ENCODE measurements around the gene RRN3. TPM values are rescaled to one million over a fixed set of nuclear protein-coding genes. Genes with fewer than 3 reads are reported as not detected.
"Not testable (repeated sequence)": the region's sequence is repeated elsewhere in the genome, so short reads cannot be mapped to it uniquely, and the experiment has no call there.

RRN3 gene
- total and polyA plus RNA-seq, 2 donors, result 25.1 to 40.6 TPM

GRCh38 chr16:15132719-15133428, 38.8 kb upstream of the RRN3 start:
- DNase-seq (ENCODE audit: extremely low spot score); H3K27ac ChIP-seq (ENCODE audit: low read depth); H3K4me1 ChIP-seq (ENCODE audit: insufficient read depth); H3K4me3 ChIP-seq (ENCODE audit: low read depth, low read length); H3K36me3 ChIP-seq (ENCODE audit: insufficient read depth): not testable (repeated sequence)
- 93% methylated on average over 32 of the region's 41 CpGs for WGBS

DNA sequence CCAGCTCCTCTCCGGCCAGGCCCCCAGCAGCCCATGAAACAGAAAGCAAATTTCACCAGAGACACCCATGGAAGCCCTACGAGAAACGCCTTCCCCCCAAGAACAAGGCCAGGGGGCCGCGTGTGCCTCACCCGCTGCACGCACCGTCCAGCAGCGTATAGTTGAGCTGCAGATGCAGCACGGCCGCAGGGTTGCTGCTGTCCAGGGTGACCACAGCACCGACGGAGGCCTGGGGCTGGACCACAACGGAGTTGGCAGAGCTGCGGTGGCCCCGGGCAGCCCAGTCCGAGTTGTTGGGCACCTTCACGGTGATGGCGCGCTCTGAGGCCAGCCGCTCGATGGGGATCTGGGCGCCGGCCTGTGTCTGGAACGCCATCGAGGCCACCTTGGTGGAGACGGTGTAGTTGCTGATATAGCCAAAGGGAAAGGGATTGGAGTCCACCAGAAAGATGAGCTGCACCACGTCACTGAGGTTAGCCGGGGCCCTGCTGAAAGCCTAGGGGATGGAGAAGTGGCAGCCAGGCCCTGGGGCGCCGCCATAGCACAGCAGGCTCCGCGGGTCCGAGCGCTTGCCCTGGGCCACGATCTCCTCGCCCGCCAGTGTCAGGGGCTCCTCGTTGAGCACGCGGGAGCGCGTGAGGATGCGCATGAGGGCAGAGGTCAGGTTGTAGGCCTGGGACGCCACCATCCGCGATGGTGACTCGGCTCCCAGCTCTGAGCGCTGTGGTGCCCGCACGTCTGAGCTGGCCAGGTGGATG, 37.0 kb upstream of the RRN3 start:
- WGBS, result 90% methylated on average over 44 of the region's 51 CpGs
- not testable (repeated sequence) for H3K4me3 ChIP-seq (ENCODE audit: low read depth, low read length); DNase-seq (ENCODE audit: extremely low spot score); H3K4me1 ChIP-seq (ENCODE audit: insufficient read depth); H3K27ac ChIP-seq (ENCODE audit: low read depth); H3K36me3 ChIP-seq (ENCODE audit: insufficient read depth)

- H3K27ac ChIP-seq (ENCODE audit: low read depth); H3K4me3 ChIP-seq (ENCODE audit: low read depth, low read length); H3K4me1 ChIP-seq (ENCODE audit: insufficient read depth); DNase-seq (ENCODE audit: extremely low spot score); H3K36me3 ChIP-seq (ENCODE audit: insufficient read depth): not testable (repeated sequence)
- WGBS, result 94% methylated on average over 32 of the region's 37 CpGs
These were observed 36.3 kb upstream of the RRN3 start for GRCh38 chr16:15130256-15130932.

GRCh38 chr16:15127641-15128425, 33.8 kb upstream of the RRN3 start:
- H3K4me3 ChIP-seq (ENCODE audit: low read depth, low read length); H3K4me1 ChIP-seq (ENCODE audit: insufficient read depth); H3K27ac ChIP-seq (ENCODE audit: low read depth); H3K36me3 ChIP-seq (ENCODE audit: insufficient read depth); DNase-seq (ENCODE audit: extremely low spot score): not testable (repeated sequence)
- WGBS, result 97% methylated on average over 31 of the region's 48 CpGs

DNA sequence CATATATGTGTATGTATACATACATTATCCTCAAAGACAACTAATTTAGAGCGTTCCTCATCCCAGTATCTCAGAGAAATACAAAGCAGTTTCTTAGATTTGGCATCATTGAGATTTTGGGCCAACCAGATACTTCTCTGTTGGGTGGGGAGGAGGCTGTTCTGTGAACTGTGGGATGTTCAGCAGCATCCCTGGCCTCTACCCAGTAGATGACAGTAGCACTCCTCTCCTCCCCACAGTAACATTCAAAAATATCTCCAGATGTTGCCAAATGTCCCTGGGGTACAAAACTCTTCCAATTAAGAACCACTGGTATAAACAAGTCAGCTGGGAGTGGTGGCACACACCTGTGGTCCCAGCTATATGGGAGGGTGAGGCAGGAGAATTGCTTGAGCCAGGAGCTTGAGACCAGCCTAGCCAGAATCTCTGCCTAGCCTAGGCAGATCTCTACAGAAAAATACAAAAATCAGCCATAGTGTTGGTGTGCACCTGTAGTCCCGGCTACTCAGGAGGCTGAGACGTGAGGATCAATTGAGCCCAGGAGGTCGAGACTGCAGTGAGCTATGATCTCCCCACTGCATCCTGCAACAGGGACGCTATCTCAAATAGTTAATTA, 6.4 kb upstream of the RRN3 start:
- not testable (repeated sequence) for H3K4me1 ChIP-seq (ENCODE audit: insufficient read depth); H3K4me3 ChIP-seq (ENCODE audit: low read depth, low read length); H3K36me3 ChIP-seq (ENCODE audit: insufficient read depth); DNase-seq (ENCODE audit: extremely low spot score); H3K27ac ChIP-seq (ENCODE audit: low read depth)
- WGBS, result 84% methylated on average over 5 of the region's 5 CpGs

DNA sequence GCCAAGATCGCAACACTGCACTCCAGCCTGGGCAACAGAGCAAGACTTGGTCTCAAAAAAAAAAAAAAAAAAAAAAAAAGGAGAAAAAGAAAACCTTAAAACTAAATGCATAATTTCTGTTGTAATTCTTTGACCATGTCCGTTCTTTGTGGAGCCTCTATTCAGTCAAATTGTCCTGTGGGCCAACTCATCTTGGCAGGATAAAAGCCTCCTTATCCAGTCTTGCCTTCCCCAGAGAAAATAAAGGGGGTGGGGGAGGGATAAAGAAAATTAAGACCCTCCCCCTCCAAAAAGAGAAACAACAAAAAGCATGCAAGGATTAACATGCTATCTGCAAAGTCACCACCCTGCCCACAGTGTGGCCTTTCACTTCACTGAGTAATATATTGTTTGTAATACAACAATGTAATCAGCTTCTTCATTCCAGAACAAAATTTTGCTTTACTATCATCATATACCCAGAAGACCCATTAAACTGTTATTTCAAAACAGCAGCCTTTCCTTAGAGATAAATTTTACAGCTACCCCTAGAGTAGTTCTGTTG, 5.4 kb upstream of the RRN3 start:
- WGBS, result 66% methylated on average over 2 of the region's 2 CpGs
- DNase-seq (ENCODE audit: extremely low spot score); H3K4me1 ChIP-seq (ENCODE audit: insufficient read depth); H3K4me3 ChIP-seq (ENCODE audit: low read depth, low read length); H3K27ac ChIP-seq (ENCODE audit: low read depth); H3K36me3 ChIP-seq (ENCODE audit: insufficient read depth): not testable (repeated sequence)

- H3K36me3 ChIP-seq (ENCODE audit: insufficient read depth); H3K27ac ChIP-seq (ENCODE audit: low read depth); H3K4me3 ChIP-seq (ENCODE audit: low read depth, low read length); DNase-seq (ENCODE audit: extremely low spot score); H3K4me1 ChIP-seq (ENCODE audit: insufficient read depth): not testable (repeated sequence)
- WGBS, result 89% methylated on average over 9 of the region's 9 CpGs
These were observed 2.5 kb upstream of the RRN3 start for GRCh38 chr16:15096583-15096972.

DNA sequence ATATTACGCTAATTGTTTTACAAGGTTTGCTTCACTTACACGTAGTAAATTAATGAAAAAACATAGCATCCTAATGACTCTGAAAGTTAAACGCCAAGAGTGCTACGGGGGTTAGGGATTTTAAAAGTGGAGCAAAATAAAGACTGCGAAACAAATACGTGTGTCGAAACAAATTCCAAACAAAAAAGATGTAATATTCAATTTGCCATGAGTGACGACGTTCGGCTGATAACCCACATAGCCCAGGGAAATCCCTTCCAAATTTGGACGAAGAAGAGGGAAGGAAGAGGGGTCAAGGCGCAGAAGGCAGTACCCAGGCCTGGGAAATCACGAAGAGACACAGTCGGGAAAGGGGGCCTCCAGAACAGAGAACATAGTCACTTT, 509 bp downstream of the RRN3 start:
- not testable (repeated sequence) for DNase-seq (ENCODE audit: extremely low spot score); H3K4me1 ChIP-seq (ENCODE audit: insufficient read depth); H3K36me3 ChIP-seq (ENCODE audit: insufficient read depth)
- peak overlapping the region; percentile 56 for H3K4me3 ChIP-seq (ENCODE audit: low read depth, low read length)
- 6% methylated on average over 14 of the region's 14 CpGs for WGBS
- H3K27ac ChIP-seq (ENCODE audit: low read depth), result peak overlapping the region; percentile 94

DNA sequence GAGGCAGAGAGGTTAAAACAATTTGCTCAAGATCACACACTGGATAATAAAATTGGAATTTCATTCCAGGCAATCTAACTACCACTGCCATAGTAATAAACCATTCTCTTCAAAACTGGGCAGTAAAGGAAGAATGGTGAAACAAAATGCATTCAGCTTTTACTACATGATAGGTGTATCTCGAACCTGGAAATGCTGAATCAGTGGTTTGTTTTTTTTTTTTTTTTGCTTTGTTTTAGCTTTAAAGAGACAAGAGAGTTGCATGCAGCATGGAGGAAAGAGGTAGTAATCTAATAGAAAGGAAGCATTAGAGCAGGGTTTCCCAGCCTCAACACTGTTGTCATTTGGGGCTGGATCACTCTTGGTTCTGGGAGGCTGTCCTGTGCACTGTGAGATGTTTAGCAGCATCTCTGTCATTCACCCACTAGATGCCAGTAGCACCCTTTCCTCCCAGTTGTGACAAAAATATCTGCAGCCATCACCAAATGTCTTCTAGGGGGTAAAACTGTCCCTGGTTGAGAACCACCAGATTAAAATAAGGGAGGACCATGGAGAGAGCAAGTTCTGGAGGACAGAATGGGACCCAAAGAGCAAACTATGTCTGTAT, 3.3 kb downstream of the RRN3 start:
- DNase-seq (ENCODE audit: extremely low spot score); H3K36me3 ChIP-seq (ENCODE audit: insufficient read depth); H3K4me1 ChIP-seq (ENCODE audit: insufficient read depth); H3K27ac ChIP-seq (ENCODE audit: low read depth); H3K4me3 ChIP-seq (ENCODE audit: low read depth, low read length): not testable (repeated sequence)
- WGBS, result 69% methylated on average over 1 of the region's 1 CpG

GRCh38 chr16:15082788-15083187, 11.3 kb downstream of the RRN3 start:
- 90% methylated on average over 3 of the region's 3 CpGs for WGBS
- H3K4me1 ChIP-seq (ENCODE audit: insufficient read depth); DNase-seq (ENCODE audit: extremely low spot score); H3K36me3 ChIP-seq (ENCODE audit: insufficient read depth); H3K27ac ChIP-seq (ENCODE audit: low read depth); H3K4me3 ChIP-seq (ENCODE audit: low read depth, low read length): not testable (repeated sequence)

- H3K4me1 ChIP-seq (ENCODE audit: insufficient read depth); H3K36me3 ChIP-seq (ENCODE audit: insufficient read depth); H3K4me3 ChIP-seq (ENCODE audit: low read depth, low read length); DNase-seq (ENCODE audit: extremely low spot score); H3K27ac ChIP-seq (ENCODE audit: low read depth): not testable (repeated sequence)
- WGBS, result 53% methylated on average over 1 of the region's 1 CpG
These were observed 13.2 kb downstream of the RRN3 start for GRCh38 chr16:15080883-15081282.

- H3K4me3 ChIP-seq (ENCODE audit: low read depth, low read length); H3K36me3 ChIP-seq (ENCODE audit: insufficient read depth); H3K27ac ChIP-seq (ENCODE audit: low read depth); DNase-seq (ENCODE audit: extremely low spot score); H3K4me1 ChIP-seq (ENCODE audit: insufficient read depth): not testable (repeated sequence)
- 86% methylated on average over 2 of the region's 2 CpGs for whole genome bisulfite sequencing
These were observed 17.9 kb downstream of the RRN3 start for GRCh38 chr16:15076161-15076560.

Data from urinary bladder (tissue), 4 donors.